Left ventricle myocardium inferior (tissue), 1 donor: ENCODE measurements around the gene ASB7. TPM values are rescaled to one million over a fixed set of nuclear protein-coding genes. Genes with fewer than 3 reads are reported as not detected.

Source experiments
- DNase-seq: peaks from one replicate; pipeline ENCODE4 v3.0.0-alpha.2; 2020
- H3K27ac ChIP-seq: fragments of 200-600 bp; replicated peaks from 2 replicates; pipeline ENCODE4 v1.8.0; 2021
- H3K27me3 ChIP-seq: fragments of 200-600 bp; 2 replicates; pipeline ENCODE4 v1.8.0; 2021; ENCODE audit warnings: low read depth
- H3K36me3 ChIP-seq: fragments of 200-600 bp; 2 replicates; pipeline ENCODE4 v1.8.0; 2021
- H3K4me1 ChIP-seq: fragments of 200-600 bp; 2 replicates; pipeline ENCODE4 v1.8.0; 2021
- H3K4me3 ChIP-seq: fragments of 200-600 bp; 2 replicates; pipeline ENCODE4 v1.8.0; 2021; ENCODE audit warnings: mild to moderate bottlenecking, moderate library complexity
- H3K9me3 ChIP-seq: fragments of 200-600 bp; replicated peaks from 2 replicates; pipeline ENCODE4 v1.8.0; 2021
- CTCF ChIP-seq: fragments of 200-600 bp; IDR thresholded peaks from 2 replicates; pipeline ENCODE4 v1.8.0; 2021; ENCODE audit warnings: antibody characterized with exemption, mild to moderate bottlenecking, borderline replicate concordance
- intact Hi-C: fragments of 100-400 bp; cut with micrococcal nuclease; formaldehyde crosslinking; loops from one replicate; pipeline ENCODE4 v1.11.0; 2022
- total RNA-seq: library from RNA; stranded (reverse); fragmentation: NEBNext Ultra II Directional; extraction: Animal tissue kit (Norgen Biotek cat#: 25700); gene quantifications from one replicate; pipeline ENCODE4 v1.2.1, GENCODE V29; 2021
- donor health status: DM: no; HTN: yes; CAD: no; lungs with severe emphysema.

ASB7 gene
- total RNA-seq, 1 donor from 2014 or later: 4.6 TPM

GRCh38 chr15:100663086-100663914 lies 60.9 kb downstream of the ASB7 start:
- H3K36me3 ChIP-seq: no peaks in the 10 kb centered on the region
- peaks cover 11% of the 10 kb centered on the region for H3K4me1 ChIP-seq
- intact Hi-C loops: no loop called here
- no peaks in the 10 kb centered on the region for H3K9me3 ChIP-seq
- peaks cover 20% of the 10 kb centered on the region for H3K27me3 ChIP-seq
- no peak for DNase-seq
- TF ChIP-seq CTCF: peak; percentile 11
- H3K27ac ChIP-seq: no peak overlapping the region
- H3K4me3 ChIP-seq: no peak overlapping the region

GRCh38 chr15:100663915-100664281 lies 61.5 kb downstream of the ASB7 start:
- no peaks in the 10 kb centered on the region for H3K9me3 ChIP-seq
- H3K4me1 ChIP-seq: peaks cover 11% of the 10 kb centered on the region
- peaks cover 23% of the 10 kb centered on the region for H3K27me3 ChIP-seq
- no peaks in the 10 kb centered on the region for H3K36me3 ChIP-seq
- intact Hi-C loops: no loop called here
- no peak overlapping the region for H3K27ac ChIP-seq
- TF ChIP-seq CTCF: no peak
- H3K4me3 ChIP-seq: no peak overlapping the region
- DNase-seq: no peak

GRCh38 chr15:100665570-100665969 lies 63.2 kb downstream of the ASB7 start:
- Histone ChIP-seq H3K27me3 (peaks cover 40% of the 10 kb centered on the region), H3K9me3 (no peaks in the 10 kb centered on the region), H3K27ac (no peak overlapping the region), H3K4me1 (peaks cover 11% of the 10 kb centered on the region), H3K36me3 (no peaks in the 10 kb centered on the region), H3K4me3 (no peak overlapping the region)
- intact Hi-C loops: no loop called here
- no peak for DNase-seq
- no peak for TF ChIP-seq CTCF

GRCh38 chr15:100667405-100668347 lies 65.3 kb downstream of the ASB7 start:
- peak overlapping the region; percentile 56 for H3K27ac ChIP-seq
- peaks cover 45% of the 10 kb centered on the region for H3K27me3 ChIP-seq
- H3K9me3 ChIP-seq: no peaks in the 10 kb centered on the region
- peak; percentile 28 for DNase-seq
- H3K4me1 ChIP-seq: peaks cover 11% of the 10 kb centered on the region
- no peak for TF ChIP-seq CTCF
- intact Hi-C loops: no loop called here
- H3K4me3 ChIP-seq: no peak overlapping the region
- no peaks in the 10 kb centered on the region for H3K36me3 ChIP-seq

GRCh38 chr15:100668348-100668745 lies 66.0 kb downstream of the ASB7 start:
- H3K4me1 ChIP-seq: peaks cover 11% of the 10 kb centered on the region
- no peaks in the 10 kb centered on the region for H3K36me3 ChIP-seq
- TF ChIP-seq CTCF: no peak
- H3K27me3 ChIP-seq: peaks cover 45% of the 10 kb centered on the region
- peak overlapping the region; percentile 56 for H3K27ac ChIP-seq
- no peak overlapping the region for H3K4me3 ChIP-seq
- no peak for DNase-seq
- H3K9me3 ChIP-seq: no peaks in the 10 kb centered on the region
- intact Hi-C loops: no loop called here
